ENCODE results near the gene KRTAP16-1. TPM values are rescaled to one million over a fixed set of nuclear protein-coding genes. Genes with fewer than 3 reads are reported as not detected.
"Not testable (repeated sequence)": the region's sequence is repeated elsewhere in the genome, so short reads cannot be mapped to it uniquely, and the experiment has no call there.

Gene KRTAP16-1, protein sequence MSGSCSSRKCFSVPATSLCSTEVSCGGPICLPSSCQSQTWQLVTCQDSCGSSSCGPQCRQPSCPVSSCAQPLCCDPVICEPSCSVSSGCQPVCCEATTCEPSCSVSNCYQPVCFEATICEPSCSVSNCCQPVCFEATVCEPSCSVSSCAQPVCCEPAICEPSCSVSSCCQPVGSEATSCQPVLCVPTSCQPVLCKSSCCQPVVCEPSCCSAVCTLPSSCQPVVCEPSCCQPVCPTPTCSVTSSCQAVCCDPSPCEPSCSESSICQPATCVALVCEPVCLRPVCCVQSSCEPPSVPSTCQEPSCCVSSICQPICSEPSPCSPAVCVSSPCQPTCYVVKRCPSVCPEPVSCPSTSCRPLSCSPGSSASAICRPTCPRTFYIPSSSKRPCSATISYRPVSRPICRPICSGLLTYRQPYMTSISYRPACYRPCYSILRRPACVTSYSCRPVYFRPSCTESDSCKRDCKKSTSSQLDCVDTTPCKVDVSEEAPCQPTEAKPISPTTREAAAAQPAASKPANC
- total RNA-seq (not detected), polyA plus RNA-seq (not detected)

DNA sequence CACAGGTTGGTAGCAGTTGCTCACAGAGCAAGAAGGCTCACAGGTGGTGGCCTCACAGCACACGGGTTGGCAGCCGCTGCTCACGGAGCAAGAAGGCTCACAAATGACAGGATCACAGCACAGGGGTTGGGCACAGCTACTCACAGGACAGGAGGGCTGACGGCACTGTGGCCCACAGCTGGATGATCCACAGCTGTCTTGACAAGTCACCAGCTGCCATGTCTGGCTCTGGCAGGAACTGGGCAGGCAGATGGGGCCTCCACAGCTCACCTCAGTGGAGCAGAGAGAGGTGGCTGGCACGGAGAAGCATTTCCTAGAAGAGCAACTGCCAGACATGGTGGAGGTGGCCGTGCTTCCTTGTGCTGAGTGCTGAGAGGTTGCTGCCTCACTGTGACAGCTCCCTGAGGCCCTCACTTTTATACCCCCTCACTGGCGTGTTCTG, at the start of gene KRTAP16-1:
Gene KRTAP16-1, minus strand, starts transcription at position 392 of the 442 bp plus-strand sequence. Its CDS starts 56 bp downstream, at position 336.
- no peak for DNase-seq (ENCODE audit: extremely low spot score)
- H3K4me1 ChIP-seq (ENCODE audit: insufficient read depth): no peaks in the 10 kb centered on the region
- no peak within 1 kb of the TSS for H3K27ac ChIP-seq (ENCODE audit: low read depth)
- 64% methylated on average over 7 of the region's 7 CpGs for WGBS
- no peaks in the 10 kb centered on the region for H3K36me3 ChIP-seq (ENCODE audit: insufficient read depth)
- H3K4me3 ChIP-seq (ENCODE audit: low read depth, low read length): no peak within 1 kb of the TSS

DNA sequence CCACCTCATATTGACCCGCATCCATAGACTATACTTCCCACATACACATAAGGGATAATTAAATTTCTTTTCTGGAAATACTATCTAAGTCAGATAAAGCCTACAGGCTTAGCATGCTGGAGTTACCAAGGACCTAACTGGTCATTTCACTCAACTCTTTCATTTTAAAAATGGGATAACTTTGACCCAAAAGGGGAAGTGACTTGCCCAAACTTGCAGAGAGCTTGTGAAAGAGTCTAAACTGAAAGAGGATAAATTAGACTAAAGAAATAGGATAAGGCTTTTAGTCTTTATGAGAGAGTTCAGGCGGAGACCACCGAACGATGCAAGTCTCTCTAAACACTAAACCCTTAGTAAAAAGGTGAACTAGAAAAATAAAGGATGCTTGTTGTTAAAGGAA, 45.4 kb upstream of the KRTAP16-1 start:
- Histone ChIP-seq H3K4me3 (ENCODE audit: low read depth, low read length) (no peak overlapping the region), H3K36me3 (ENCODE audit: insufficient read depth) (no peaks in the 10 kb centered on the region), H3K27ac (ENCODE audit: low read depth) (no peak overlapping the region), H3K4me1 (ENCODE audit: insufficient read depth) (no peaks in the 10 kb centered on the region)
- no peak for DNase-seq (ENCODE audit: extremely low spot score)
- WGBS: 79% methylated on average over 4 of the region's 4 CpGs

DNA sequence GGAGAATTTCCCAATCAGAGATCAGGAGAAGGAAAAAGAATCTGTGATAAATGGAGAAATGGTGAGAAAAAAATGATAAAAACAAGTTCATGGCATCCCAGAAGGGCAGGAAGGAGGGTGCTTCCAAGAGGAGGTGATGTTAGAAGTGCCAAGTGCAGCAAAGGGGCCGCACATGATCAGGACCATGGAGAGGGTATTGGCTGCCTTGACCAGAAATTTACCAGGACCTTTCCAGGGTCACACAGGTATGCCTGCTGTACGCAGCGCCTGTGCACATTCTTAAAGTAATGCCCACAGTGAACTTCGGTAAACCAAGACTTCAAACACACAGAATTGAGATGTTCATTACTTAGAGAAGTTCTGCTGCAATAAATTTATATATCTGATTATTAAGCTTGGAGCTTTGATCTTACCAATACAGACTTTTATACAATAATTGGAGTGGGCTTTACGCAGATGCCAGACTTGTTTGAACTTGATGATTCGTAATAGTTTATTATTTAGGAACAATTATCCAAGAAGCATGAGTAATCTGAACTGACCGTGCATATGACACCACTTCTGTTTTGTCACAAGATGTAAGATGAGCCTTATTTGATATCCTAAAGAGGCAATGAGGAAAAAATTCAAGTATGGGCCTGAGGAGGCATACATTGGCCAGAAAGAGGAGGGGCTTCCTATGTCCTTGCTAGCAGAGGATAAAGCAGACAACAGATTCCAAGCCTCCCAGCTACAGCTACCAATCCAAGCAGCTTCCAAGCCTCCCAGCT, 43.7 kb upstream of the KRTAP16-1 start:
- Histone ChIP-seq H3K36me3 (ENCODE audit: insufficient read depth) (no peaks in the 10 kb centered on the region), H3K4me1 (ENCODE audit: insufficient read depth) (no peaks in the 10 kb centered on the region), H3K4me3 (ENCODE audit: low read depth, low read length) (no peak overlapping the region), H3K27ac (ENCODE audit: low read depth) (no peak overlapping the region)
- DNase-seq (ENCODE audit: extremely low spot score): no peak
- 73% methylated on average over 7 of the region's 7 CpGs for WGBS

DNA sequence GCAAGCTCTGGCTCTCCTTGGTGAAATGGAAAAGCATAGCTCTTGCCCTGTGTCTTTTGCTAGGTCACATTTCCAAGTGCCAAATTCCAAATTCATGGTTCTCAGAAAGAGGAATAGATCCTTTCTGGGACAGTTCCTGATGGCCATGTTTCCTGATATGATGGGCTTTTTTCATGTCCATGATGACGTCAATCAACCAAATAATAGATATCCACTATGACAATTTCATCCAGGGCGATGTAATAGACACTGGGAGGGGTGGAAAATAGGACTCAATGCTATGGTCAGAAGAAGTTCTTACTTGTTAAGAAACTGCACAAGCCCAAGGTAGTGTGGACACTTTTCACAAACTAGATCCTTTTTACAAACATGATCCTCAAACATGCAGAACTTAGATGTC, 42.1 kb upstream of the KRTAP16-1 start:
- Histone ChIP-seq H3K4me1 (ENCODE audit: insufficient read depth) (no peaks in the 10 kb centered on the region), H3K36me3 (ENCODE audit: insufficient read depth) (no peaks in the 10 kb centered on the region), H3K4me3 (ENCODE audit: low read depth, low read length) (no peak overlapping the region), H3K27ac (ENCODE audit: low read depth) (no peak overlapping the region)
- WGBS: 83% methylated on average over 2 of the region's 2 CpGs
- DNase-seq (ENCODE audit: extremely low spot score): no peak

DNA sequence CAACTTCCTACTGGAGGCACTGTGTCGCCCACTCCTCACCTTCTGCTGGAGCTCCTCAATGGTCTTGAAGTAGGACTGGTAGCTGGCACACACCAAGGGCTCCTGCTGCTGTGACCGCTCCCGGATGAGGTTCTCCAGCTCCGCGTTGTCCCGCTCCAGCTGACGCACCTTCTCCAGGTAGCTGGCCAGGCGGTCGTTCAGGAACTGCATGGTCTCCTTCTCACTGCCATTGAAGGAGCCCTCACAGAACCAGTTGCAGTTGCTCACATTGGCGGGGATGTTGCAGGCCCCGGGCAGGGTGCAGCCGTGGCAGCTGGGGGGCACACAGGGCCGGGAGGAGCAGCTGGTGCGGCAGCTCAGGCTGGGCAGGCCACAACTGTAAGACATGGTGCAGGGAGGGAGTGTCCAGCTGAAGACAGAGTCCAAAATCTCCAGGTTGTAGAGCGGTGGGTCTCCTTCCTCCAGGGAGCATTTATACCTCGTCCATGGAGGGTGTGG, 41.3 kb upstream of the KRTAP16-1 start, which contains the start of gene KRT33A:
Gene KRT33A, minus strand, starts transcription at position 448 of the 498 bp plus-strand sequence. Its CDS starts 61 bp downstream, at position 387.
- WGBS: 89% methylated on average over 16 of the region's 16 CpGs
- not testable (repeated sequence) for H3K4me3 ChIP-seq (ENCODE audit: low read depth, low read length); H3K27ac ChIP-seq (ENCODE audit: low read depth); DNase-seq (ENCODE audit: extremely low spot score); H3K4me1 ChIP-seq (ENCODE audit: insufficient read depth); H3K36me3 ChIP-seq (ENCODE audit: insufficient read depth)

DNA sequence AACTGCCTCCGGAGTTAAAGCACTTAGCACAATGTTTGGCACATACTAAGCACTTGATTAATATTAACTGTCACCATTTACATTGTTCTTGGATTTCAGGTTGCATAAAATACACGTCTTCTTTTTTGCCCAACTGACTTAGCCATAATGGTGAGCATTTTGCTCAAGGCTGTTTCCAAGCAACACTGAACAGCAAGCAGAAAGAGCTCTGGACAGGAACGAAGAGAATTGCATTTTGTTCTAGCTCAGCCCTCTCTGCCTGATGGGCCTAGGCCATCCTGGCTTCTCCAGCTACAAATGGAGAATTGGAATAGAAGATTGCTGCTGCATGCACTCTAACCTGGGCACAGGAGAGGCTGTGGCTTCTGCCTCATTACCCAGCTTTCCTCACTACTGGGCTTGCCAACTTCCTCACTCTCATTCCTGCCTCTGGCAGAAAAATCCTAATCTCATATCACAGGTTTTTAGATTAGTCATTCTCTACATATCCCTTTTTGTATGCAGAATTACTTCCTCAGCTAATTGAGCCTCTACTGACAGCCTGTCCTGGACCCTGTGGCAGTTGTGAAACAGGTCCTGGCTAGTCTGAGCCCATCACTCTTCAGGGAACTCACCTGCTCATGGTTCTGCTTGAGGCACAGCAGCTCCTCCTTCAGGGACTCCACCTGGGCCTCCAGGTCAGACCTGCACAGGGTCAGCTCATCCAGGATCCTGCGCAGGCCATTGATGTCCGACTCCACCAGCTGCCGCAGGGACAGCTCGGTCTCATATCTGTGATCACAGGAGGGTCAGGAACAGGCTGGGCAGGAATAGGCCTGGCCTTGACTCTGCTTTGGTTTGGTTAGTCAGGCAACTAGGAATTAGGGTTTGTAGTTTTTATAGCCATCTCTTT, 39.0 kb upstream of the KRTAP16-1 start:
- DNase-seq (ENCODE audit: extremely low spot score): no peak
- Histone ChIP-seq H3K4me1 (ENCODE audit: insufficient read depth) (no peaks in the 10 kb centered on the region), H3K27ac (ENCODE audit: low read depth) (no peak overlapping the region), H3K36me3 (ENCODE audit: insufficient read depth) (no peaks in the 10 kb centered on the region), H3K4me3 (ENCODE audit: low read depth, low read length) (no peak overlapping the region)
- WGBS: 80% methylated on average over 7 of the region's 7 CpGs

DNA sequence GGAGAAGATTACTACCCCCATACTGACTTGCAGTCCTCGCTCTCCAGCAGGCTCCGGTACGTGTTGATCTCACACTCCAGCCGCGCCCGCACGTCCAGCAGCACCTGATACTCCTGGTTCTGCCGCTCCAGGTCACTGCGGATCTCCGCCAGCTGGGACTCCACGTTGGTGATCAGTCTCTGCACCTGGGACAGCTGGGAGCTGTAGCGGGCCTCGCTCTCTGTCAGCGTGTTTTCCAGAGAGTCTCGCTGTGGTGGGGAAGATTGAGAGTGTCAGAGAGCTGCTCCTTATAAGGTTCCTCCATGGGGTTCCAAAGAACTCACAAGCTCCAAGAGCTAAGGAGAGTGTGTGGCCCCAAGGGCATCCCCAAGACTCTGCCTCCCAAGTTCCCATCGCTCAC, 37.3 kb upstream of the KRTAP16-1 start:
- not testable (repeated sequence) for H3K27ac ChIP-seq (ENCODE audit: low read depth)

DNA sequence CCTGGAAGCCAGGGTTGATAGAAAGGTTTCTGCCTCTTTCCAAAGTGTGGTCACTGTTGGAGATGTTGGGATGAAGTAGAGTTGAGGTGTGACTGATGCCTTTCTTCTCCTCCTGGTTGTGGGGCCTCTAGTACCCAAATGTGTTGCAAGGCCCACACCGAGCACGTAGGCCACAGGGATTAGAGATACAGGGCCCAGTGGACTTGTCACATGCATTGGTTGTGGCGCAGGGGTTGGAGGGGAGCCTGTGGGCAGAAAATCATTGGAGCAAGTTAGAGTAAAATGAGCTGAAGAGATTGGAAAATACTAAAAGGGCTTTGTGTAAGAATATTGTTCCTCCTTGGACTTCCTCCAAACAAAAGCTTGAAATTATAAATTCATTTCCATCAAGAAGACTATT, 36.9 kb upstream of the KRTAP16-1 start:
- no peak for DNase-seq (ENCODE audit: extremely low spot score)
- Histone ChIP-seq H3K36me3 (ENCODE audit: insufficient read depth) (no peaks in the 10 kb centered on the region), H3K4me1 (ENCODE audit: insufficient read depth) (no peaks in the 10 kb centered on the region), H3K27ac (ENCODE audit: low read depth) (no peak overlapping the region), H3K4me3 (ENCODE audit: low read depth, low read length) (no peak overlapping the region)
- WGBS: 82% methylated on average over 3 of the region's 3 CpGs

More for the DNA sequence above, 37.3 kb upstream of the KRTAP16-1 start:
- 93% methylated on average over 16 of the region's 16 CpGs for WGBS
- not testable (repeated sequence) for H3K4me3 ChIP-seq (ENCODE audit: low read depth, low read length); H3K4me1 ChIP-seq (ENCODE audit: insufficient read depth); H3K36me3 ChIP-seq (ENCODE audit: insufficient read depth); DNase-seq (ENCODE audit: extremely low spot score)

DNA sequence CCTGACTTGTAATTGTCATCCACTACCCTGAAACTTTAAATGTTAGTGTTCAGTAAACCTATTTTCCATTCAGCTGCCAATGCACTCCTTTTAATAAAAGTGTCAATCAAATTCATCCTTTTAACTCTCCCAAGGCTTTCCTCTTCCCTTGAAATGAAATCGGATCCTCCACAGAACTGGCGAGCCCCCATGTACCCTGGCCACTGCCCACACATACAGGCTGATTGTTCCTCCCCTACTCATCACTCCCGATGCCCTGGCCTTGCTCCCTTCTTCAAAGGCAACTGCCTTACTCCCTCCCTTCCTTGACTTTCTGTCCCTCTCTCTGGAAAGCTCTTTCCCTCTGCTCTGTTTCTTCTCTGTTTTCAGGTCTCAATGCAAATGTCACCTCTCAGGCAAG, 33.9 kb upstream of the KRTAP16-1 start:
- no peaks in the 10 kb centered on the region for H3K36me3 ChIP-seq (ENCODE audit: insufficient read depth)
- H3K4me1 ChIP-seq (ENCODE audit: insufficient read depth): no peaks in the 10 kb centered on the region
- no peak overlapping the region for H3K27ac ChIP-seq (ENCODE audit: low read depth)
- DNase-seq (ENCODE audit: extremely low spot score): no peak
- no peak overlapping the region for H3K4me3 ChIP-seq (ENCODE audit: low read depth, low read length)
- WGBS: 77% methylated on average over 3 of the region's 3 CpGs

DNA sequence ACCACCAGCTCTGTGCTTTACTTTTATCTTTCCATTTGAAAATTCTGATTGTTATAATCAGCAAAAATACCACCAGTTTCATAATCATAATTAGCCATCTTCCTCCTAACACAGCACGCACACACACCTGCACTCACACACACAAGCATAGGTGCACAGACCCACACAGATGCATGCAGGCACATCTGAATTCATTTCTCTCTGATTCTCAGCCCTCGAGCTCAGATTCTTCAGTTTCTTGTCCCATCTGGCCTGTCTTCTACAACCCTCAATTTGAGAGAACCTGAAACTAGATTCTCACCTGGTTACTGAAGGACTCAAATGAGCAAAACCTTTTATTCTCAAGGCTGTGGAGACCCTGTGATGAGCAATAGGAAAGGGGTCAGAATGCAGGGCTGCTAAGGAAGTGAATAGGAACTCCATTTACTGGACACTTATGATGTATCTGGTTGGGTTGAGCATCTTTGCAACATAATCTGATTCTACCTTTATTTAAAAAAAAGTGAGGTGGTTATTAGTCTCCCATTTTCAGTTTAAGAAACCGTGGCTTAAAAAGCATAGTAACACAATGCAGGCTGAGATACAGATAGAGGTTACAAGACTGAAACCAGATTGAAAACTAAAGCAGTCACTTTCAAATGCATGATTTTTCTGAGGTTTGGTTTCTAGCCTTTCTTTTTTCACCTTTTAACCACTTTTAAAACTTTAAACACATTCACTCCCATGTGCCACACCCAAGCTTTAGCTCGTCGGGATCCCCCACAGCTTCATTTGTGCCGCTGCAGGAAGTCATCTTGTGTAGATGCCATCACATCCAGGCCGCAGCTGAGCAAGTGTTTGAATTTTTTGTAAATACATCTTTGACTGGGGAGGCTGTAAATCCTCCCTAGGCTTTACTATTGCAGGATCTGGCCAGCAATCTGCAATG, 32.1 kb upstream of the KRTAP16-1 start:
- DNase-seq (ENCODE audit: extremely low spot score): no peak
- 49% methylated on average over 7 of the region's 7 CpGs for WGBS
- Histone ChIP-seq H3K36me3 (ENCODE audit: insufficient read depth) (no peaks in the 10 kb centered on the region), H3K4me1 (ENCODE audit: insufficient read depth) (no peaks in the 10 kb centered on the region), H3K4me3 (ENCODE audit: low read depth, low read length) (no peak overlapping the region), H3K27ac (ENCODE audit: low read depth) (no peak overlapping the region)

DNA sequence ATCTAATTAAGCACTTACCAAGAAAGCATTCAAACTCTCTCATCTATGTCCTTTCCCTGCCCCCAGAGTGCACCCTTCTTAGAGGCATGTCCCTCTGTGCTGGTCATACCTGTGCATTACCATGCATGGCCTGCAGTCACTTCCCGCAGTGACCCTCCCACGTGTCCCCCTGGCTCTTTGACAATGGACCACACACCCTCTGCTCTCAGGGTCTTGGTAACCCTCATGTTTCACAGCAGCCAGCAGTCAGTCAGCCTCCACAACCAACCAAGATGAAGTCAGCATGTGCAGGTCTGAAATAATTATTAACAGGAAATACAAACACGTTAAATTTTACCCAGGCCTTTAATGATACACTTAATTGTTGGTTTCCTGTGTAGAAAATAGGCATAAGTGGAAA, 31.4 kb upstream of the KRTAP16-1 start:
- no peak overlapping the region for H3K4me3 ChIP-seq (ENCODE audit: low read depth, low read length)
- H3K4me1 ChIP-seq (ENCODE audit: insufficient read depth): no peaks in the 10 kb centered on the region
- DNase-seq (ENCODE audit: extremely low spot score): no peak
- 53% methylated on average over 3 of the region's 3 CpGs for WGBS
- H3K27ac ChIP-seq (ENCODE audit: low read depth): no peak overlapping the region
- H3K36me3 ChIP-seq (ENCODE audit: insufficient read depth): no peaks in the 10 kb centered on the region

DNA sequence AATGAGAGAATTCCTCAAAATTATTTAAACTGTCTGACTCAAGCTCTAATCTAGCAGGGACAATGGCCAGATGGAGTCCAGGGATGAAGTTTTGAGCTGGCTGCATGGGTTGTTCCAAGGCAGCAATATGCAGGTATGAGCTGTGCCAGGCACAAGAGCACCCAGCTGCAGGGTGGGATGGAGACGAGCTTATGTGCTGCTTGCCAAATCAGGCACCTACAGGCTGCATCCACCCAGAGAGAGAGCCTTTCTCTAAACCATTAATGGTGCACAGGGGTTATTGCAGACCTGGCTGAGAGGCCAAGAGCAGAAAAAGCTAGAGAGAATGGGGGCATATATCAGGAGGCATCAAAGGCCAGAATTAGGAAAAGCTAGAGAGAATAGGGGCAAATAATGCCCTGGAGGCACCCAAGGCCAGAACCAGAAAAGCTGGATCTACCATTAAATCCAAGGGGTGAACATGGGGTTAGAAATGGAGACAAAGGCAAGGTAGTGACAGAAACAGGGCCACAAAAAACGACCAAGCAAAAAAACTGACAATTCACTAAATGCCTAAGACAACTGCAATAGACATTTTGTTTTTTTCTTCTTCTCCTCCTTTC, 30.6 kb upstream of the KRTAP16-1 start:
- no peak for DNase-seq (ENCODE audit: extremely low spot score)
- Histone ChIP-seq H3K4me1 (ENCODE audit: insufficient read depth) (no peaks in the 10 kb centered on the region), H3K4me3 (ENCODE audit: low read depth, low read length) (no peak overlapping the region), H3K27ac (ENCODE audit: low read depth) (no peak overlapping the region), H3K36me3 (ENCODE audit: insufficient read depth) (no peaks in the 10 kb centered on the region)
- WGBS: 61% methylated on average over 2 of the region's 2 CpGs
